GM23248 (cell line): ENCODE data around the gene TEX26.

ENCODE experiments used
- EZH2 ChIP-seq: fragments of 200-600 bp; sonication (generic); IDR thresholded peaks from 2 replicates; pipeline ENCODE4 v1.6.1; 2018; ENCODE audit warnings: antibody characterized with exemption, mild to moderate bottlenecking; ENCODE audit not compliant: insufficient read depth, poor library complexity, severe bottlenecking
- EZH2phosphoT487 ChIP-seq: fragments of 200-600 bp; sonication (generic); IDR thresholded peaks from 2 replicates; pipeline ENCODE4 v1.6.1; 2018; ENCODE audit warnings: antibody characterized with exemption, moderate library complexity, mild to moderate bottlenecking, low read depth; ENCODE audit not compliant: insufficient read depth

DNA sequence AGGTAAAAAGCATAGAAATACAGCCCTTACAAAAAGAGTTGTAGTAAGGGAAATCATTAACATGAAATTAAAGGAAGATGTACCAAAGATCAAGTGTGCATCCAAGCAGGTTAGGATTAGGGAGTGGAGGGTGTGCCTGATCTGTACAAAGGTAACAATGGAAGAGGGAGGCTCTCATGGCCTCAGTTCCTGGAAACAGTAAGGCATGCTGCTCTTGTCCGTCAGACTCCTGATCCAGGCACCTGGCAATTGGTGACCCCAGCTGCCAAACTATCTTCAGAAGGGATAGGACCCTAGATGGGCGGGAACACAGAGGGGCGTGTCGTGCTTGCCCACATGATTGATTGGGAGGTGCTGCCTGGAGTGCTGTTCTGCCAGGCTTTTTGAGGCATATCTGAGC is 4.5 kb downstream of the TEX26 start:
- no peak for TF ChIP-seq EZH2phosphoT487
- TF ChIP-seq EZH2: no peak
